ENCODE data around the gene EIF4EBP2. TPM values are rescaled to one million over a fixed set of nuclear protein-coding genes. Genes with fewer than 3 reads are reported as not detected.
A peak's percentile ranks its signal among the peaks of the same experiment; 100 is the strongest.

Gene EIF4EBP2
- total RNA-seq, 1 experiment from 2014 or later, result 93.2 TPM

DNA sequence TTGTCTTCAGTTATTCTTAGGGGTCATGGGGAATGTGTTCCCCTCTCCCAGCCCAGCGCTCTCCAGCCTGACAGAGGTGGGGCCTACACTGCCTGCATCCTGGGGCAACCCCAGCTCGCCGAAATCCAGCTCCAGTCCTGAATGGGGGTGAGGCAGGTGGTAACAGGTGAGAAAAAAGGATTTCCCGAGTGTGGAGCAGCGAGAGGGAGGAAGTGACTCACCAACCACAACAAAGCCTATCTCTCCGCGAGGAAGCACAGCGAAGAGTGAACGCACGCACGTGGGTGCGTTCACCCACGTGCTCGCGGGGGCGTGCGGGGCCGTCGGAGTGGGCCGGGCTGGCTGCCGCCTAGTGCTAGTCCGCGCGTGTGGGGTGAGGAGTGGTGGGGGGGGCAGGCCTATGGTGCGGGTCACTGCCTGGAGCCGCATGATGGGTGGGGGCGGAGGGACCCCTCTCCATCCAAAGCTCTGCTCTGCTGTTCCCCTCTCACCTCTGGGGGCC, 73.8 kb downstream of the EIF4EBP2 start:
- Histone ChIP-seq H3K79me2 (ENCODE audit: insufficient read depth, low read length) (peaks cover 1% of the 10 kb centered on the region; the same call in 1 of the 2 replicates), H3K79me1 (ENCODE audit: insufficient read depth, low read depth, low read length, poor library complexity, severe bottlenecking) (peaks cover 2% of the 10 kb centered on the region), H3K4me2 (ENCODE audit: insufficient read depth, insufficient read length, low read length) (peak overlapping the region; percentile 61), H3K18ac (ENCODE audit: insufficient read length, low read depth, low read length) (no peak overlapping the region), H4K20me1 (ENCODE audit: control insufficient read depth, insufficient read depth, insufficient read length) (no peaks in the 10 kb centered on the region), H2BK20ac (ENCODE audit: low read depth, low read length, poor library complexity, severe bottlenecking) (no peak overlapping the region), H3K4me1 (ENCODE audit: insufficient read depth, low read length) (peaks cover 12% of the 10 kb centered on the region), H3K4ac (ENCODE audit: low read depth, low read length) (no peak overlapping the region), H3K27ac (ENCODE audit: insufficient read length, low read depth, low read length) (no peak overlapping the region), H2AFZ (ENCODE audit: low read length) (no peak overlapping the region), H4K5ac (ENCODE audit: insufficient read length, low read depth, low read length) (no peak overlapping the region), H3K23me2 (ENCODE audit: insufficient read length, low read depth, low read length, poor library complexity, severe bottlenecking) (peaks cover 14% of the 10 kb centered on the region), H2BK12ac (ENCODE audit: insufficient read length, low read depth, low read length) (no peak overlapping the region), H4K8ac (replicated peaks; ENCODE audit: insufficient read length, low read depth, low read length) (no peak overlapping the region), H4K91ac (ENCODE audit: insufficient read length, low read depth, low read length) (no peak overlapping the region), H3K9me3 (ENCODE audit: control insufficient read depth, low read depth, low read length) (no peaks in the 10 kb centered on the region), H3K23ac (ENCODE audit: insufficient read length, low read depth, low read length) (no peak overlapping the region), H2BK5ac (ENCODE audit: insufficient read length, low read length) (no peak overlapping the region), H3K27me3 (ENCODE audit: insufficient read depth, low read length) (no peaks in the 10 kb centered on the region), H2AK5ac (ENCODE audit: insufficient read length, low read length) (no peak overlapping the region), H3K9ac (ENCODE audit: extremely low read depth, insufficient read length, low read length) (no peak overlapping the region), H2BK120ac (ENCODE audit: low read depth, low read length, poor library complexity, severe bottlenecking) (no peak overlapping the region), H2BK15ac (ENCODE audit: low read depth, low read length) (no peak overlapping the region), H3T11ph (ENCODE audit: low read length) (no peak overlapping the region), H3K56ac (ENCODE audit: insufficient read length, low read depth, low read length) (no peak overlapping the region), H3K14ac (ENCODE audit: insufficient read depth, low read length) (no peak overlapping the region)
- no peak for DNase-seq
- peaks cover 3% of the 10 kb centered on the region for H3K27me3 Mint-ChIP-seq (ENCODE audit: low read depth)
- no CpG with 5 or more reads among the region's 27 CpGs for WGBS (ENCODE audit: extremely low coverage, insufficient read length, low lambda C conversion rate)
- peaks cover 32 to 38% of the 10 kb centered on the region in 2 experiments for H3K4me1 Mint-ChIP-seq
- TF ChIP-seq CTCF (conservative IDR thresholded peaks at IDR 0.05), result no peak
- peak overlapping the region in 2 of 3 experiments; percentile 64 to 89; a peak in 3 of 7 replicates for H3K27ac Mint-ChIP-seq
- no peaks in the 10 kb centered on the region for H3K36me3 Mint-ChIP-seq (ENCODE audit: insufficient read depth in 1 of 3, low read depth in 3 of 3)
- no peaks in the 10 kb centered on the region for H3K9me3 Mint-ChIP-seq
- H3K4me3 Mint-ChIP-seq, result peak overlapping the region; percentile 73 to 85

Other genes with a start within 250 kb of the EIF4EBP2 start
- 144 and 153 TPM in 2 replicates for gene SAR1A, start 233.6 kb upstream of the EIF4EBP2 start, total RNA-seq (2021)
- 115 and 117 TPM in 2 replicates for gene PPA1, start 170.7 kb upstream of the EIF4EBP2 start, total RNA-seq (2021)
- not detected in 2 replicates for gene NPFFR1, start 120.1 kb upstream of the EIF4EBP2 start, total RNA-seq (2021)
- 4.8 and 6.0 TPM in 2 replicates for gene LRRC20, start 21.5 kb upstream of the EIF4EBP2 start, total RNA-seq (2021)
- 80.7 and 84.7 TPM in 2 replicates for gene NODAL, start 37.5 kb downstream of the EIF4EBP2 start, total RNA-seq (2021)
- 21.1 and 21.6 TPM in 2 replicates for gene PALD1, start 74.6 kb downstream of the EIF4EBP2 start, total RNA-seq (2021)
- 0.18 TPM in 1 of 2 replicates, not detected in the other for gene PRF1, start 198.6 kb downstream of the EIF4EBP2 start, total RNA-seq (2021)

Data from H9 (cell line).